Measurements from ENCODE around the gene DNAJB2.
"Not testable (repeated sequence)": the region's sequence is repeated elsewhere in the genome, so short reads cannot be mapped to it uniquely, and the experiment has no call there.

DNAJB2 gene

GRCh38 chr2:219286436-219287115 is 7.4 kb downstream of the DNAJB2 start:
- peak; percentile 15 for DNase-seq (ENCODE audit: low spot score)
- TF ChIP-seq CTCF (IDR thresholded peaks at IDR 0.05; ENCODE audit: extremely low read depth, missing control alignments): no peak

GRCh38 chr2:219287116-219287440 is 7.9 kb downstream of the DNAJB2 start:
- not testable (repeated sequence) for DNase-seq (ENCODE audit: low spot score)

- no peak for TF ChIP-seq CTCF (IDR thresholded peaks at IDR 0.05; ENCODE audit: extremely low read depth, missing control alignments)
- peak; percentile 21 for DNase-seq (ENCODE audit: low spot score)
Measured at GRCh38 chr2:219287580-219288265, 8.6 kb downstream of the DNAJB2 start.

- TF ChIP-seq CTCF (IDR thresholded peaks at IDR 0.05; ENCODE audit: extremely low read depth, missing control alignments): no peak
- no peak for DNase-seq (ENCODE audit: low spot score)
Measured at GRCh38 chr2:219289195-219289536, 10.0 kb downstream of the DNAJB2 start.

GRCh38 chr2:219289537-219290361 is 10.6 kb downstream of the DNAJB2 start:
- no peak for DNase-seq (ENCODE audit: low spot score)

GRCh38 chr2:219290381-219291171 is 11.4 kb downstream of the DNAJB2 start:
- no peak for TF ChIP-seq CTCF (IDR thresholded peaks at IDR 0.05; ENCODE audit: extremely low read depth, missing control alignments)
- no peak for DNase-seq (ENCODE audit: low spot score)

More at GRCh38 chr2:219289537-219290361, 10.6 kb downstream of the DNAJB2 start:
- no peak for TF ChIP-seq CTCF (IDR thresholded peaks at IDR 0.05; ENCODE audit: extremely low read depth, missing control alignments)

GRCh38 chr2:219291394-219291793 is 12.2 kb downstream of the DNAJB2 start:
- TF ChIP-seq CTCF (IDR thresholded peaks at IDR 0.05; ENCODE audit: extremely low read depth, missing control alignments): no peak

More at GRCh38 chr2:219291394-219291793, 12.2 kb downstream of the DNAJB2 start:
- DNase-seq (ENCODE audit: low spot score): no peak

Data from GM20000 (cell line).